A673 (cell line): ENCODE measurements around the gene CAB39.

Experiments used
- EZH2 ChIP-seq: fragments of 200-600 bp; sonication (generic); IDR thresholded peaks from 2 replicates; pipeline ENCODE4 v1.6.1; 2017; ENCODE audit warnings: borderline replicate concordance, low read depth, mild to moderate bottlenecking, mixed read lengths, antibody characterized with exemption, low read length; ENCODE audit not compliant: poor library complexity, severe bottlenecking
- TF ChIP-seq, protein P1 (sequence below): fragments of 300-800, 200-600 bp; sonication (generic); conservative IDR thresholded peaks from 2 replicates; pipeline ENCODE4 v1.5.1; 2017; ENCODE audit warnings: low read depth, mild to moderate bottlenecking, antibody characterized with exemption, low read length, moderate library complexity, mixed read lengths

DNA sequence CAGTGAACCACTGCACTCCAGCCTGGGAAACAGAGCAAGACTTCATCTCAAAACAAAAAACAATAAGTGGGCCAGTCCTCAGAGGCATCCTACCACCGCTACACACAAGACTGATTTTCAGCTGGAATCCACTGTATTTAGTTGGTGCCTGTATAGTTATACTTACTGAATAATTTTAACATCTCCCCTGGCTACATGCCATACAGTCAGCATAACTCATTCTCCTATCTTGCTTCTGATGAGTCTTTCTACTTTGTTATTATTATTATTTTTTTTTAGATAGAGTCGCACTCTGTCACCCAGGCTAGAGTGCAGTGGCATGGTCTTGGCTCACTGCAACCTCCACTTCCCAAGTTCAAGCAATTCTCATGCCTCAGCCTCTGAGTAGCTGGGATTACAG, 19.9 kb upstream of the CAB39 start:
- TF ChIP-seq, protein P1, sequence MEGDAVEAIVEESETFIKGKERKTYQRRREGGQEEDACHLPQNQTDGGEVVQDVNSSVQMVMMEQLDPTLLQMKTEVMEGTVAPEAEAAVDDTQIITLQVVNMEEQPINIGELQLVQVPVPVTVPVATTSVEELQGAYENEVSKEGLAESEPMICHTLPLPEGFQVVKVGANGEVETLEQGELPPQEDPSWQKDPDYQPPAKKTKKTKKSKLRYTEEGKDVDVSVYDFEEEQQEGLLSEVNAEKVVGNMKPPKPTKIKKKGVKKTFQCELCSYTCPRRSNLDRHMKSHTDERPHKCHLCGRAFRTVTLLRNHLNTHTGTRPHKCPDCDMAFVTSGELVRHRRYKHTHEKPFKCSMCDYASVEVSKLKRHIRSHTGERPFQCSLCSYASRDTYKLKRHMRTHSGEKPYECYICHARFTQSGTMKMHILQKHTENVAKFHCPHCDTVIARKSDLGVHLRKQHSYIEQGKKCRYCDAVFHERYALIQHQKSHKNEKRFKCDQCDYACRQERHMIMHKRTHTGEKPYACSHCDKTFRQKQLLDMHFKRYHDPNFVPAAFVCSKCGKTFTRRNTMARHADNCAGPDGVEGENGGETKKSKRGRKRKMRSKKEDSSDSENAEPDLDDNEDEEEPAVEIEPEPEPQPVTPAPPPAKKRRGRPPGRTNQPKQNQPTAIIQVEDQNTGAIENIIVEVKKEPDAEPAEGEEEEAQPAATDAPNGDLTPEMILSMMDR, result no peak
- no peak for TF ChIP-seq EZH2
